Measurements from ENCODE around the gene INPP5A.

The INPP5A gene

DNA sequence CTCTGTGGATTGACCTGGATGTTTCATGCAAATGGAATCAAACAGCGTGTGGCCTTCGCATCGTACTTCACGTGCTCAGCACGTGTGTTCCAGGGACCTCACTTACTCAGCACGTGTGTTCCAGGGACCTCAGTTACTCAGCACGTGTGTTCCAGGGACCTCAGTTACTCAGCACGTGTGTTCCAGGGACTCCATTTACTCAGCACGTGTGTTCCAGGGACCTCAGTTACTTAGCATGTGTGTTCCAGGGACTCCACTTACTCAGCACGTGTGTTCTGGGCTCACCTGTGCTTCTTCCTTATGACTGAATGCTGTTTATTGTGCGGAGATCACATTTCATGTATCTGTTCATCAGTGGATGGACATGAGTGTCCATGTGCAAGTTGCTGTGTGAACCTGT, 22.0 kb downstream of the INPP5A start:
- TF ChIP-seq, protein P1, sequence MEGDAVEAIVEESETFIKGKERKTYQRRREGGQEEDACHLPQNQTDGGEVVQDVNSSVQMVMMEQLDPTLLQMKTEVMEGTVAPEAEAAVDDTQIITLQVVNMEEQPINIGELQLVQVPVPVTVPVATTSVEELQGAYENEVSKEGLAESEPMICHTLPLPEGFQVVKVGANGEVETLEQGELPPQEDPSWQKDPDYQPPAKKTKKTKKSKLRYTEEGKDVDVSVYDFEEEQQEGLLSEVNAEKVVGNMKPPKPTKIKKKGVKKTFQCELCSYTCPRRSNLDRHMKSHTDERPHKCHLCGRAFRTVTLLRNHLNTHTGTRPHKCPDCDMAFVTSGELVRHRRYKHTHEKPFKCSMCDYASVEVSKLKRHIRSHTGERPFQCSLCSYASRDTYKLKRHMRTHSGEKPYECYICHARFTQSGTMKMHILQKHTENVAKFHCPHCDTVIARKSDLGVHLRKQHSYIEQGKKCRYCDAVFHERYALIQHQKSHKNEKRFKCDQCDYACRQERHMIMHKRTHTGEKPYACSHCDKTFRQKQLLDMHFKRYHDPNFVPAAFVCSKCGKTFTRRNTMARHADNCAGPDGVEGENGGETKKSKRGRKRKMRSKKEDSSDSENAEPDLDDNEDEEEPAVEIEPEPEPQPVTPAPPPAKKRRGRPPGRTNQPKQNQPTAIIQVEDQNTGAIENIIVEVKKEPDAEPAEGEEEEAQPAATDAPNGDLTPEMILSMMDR (conservative IDR thresholded peaks at IDR 0.05) = no peak
- no peak overlapping the region for H3K27ac ChIP-seq

DNA sequence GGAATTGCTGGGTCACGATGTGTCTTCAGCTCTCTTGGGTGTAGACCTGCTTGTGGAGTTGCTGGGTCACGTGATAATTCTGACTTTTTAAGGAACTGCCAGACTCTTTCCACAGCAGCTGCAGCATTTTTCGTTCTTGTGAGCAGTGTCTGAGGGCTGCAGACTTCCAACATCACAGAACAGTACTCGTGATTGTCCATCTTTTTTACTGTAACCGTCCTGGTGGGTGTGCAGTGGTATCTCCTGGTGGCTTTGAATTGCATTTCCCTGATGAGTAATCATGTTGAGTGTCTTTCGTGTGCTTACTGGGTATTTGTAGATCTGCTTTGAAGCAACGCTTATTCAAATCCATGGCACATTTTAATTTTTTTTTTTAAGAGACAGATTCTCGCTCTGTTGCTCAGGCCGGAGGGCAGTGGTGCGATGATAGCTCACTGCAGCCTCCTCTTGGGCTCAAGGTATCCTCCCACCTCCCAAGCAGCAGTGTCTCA, 22.7 kb downstream of the INPP5A start:
- H3K27ac ChIP-seq = no peak overlapping the region
- TF ChIP-seq, protein P1 (conservative IDR thresholded peaks at IDR 0.05) = no peak

DNA sequence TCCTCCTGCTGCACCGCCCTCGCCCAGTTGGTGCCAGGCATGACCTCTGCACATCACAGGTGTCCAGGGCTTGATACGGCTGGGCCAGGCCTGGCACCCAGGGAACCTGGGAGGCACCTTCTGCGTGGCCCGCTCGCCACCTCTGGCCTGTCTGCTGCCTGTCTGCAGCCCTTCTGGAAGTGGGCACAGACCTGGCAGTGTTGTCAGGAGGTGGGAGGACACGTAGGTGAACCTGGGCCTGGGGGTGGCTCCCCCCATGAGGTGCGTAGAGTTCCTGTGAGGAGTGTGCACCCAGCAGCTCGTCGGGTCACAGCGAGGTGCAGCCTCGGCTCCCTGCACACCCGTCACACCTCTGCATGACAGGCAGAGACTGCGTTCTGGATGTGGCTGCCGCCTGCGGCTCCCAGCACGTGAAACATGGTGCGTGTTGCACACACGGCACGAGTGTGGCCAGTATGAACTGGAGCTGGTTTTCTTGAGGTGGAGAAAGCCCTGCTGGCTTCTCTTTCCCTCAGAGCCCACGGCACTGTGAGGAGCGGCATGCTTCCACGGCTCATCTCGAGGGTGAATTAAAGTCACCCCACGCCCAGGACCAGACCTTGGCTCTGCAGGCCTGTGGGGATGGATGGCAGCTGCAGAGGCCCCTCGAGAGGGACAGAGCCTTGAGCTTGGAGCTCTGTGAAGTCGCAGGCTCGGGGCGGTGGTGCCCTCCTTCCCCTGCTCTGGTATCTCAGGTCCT, 24.8 kb downstream of the INPP5A start:
- no peak overlapping the region for H3K27ac ChIP-seq
- TF ChIP-seq, protein P1 (conservative IDR thresholded peaks at IDR 0.05) = no peak

DNA sequence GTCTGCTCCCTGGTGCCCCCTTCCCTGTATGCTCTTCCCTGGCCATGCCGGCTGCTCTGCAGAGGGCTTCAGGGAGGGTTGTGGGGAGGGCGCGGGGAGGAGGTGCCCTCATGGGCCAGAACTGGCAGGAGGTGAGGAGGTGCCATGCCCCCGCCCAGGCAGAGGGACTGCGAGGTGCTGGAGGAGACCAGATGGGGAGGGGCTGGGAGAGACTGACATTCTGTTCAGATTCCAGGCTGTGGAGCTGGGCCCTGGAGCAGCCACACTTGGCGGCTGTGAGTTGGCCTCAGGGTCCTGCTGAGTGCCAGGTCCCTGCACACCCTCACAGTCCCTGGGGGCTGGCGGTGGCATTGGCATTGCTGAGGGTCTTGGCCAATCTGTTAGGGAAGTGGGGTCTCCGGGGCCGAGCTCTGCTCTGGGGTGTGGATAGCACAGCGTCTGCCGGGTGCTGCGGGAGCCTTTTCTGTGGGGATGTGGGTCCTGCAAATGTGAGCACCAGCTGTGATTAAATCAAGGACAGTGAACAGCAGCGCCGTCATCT, 25.4 kb downstream of the INPP5A start:
- no peak overlapping the region for H3K27ac ChIP-seq
- TF ChIP-seq, protein P1 (conservative IDR thresholded peaks at IDR 0.05) = no peak

DNA sequence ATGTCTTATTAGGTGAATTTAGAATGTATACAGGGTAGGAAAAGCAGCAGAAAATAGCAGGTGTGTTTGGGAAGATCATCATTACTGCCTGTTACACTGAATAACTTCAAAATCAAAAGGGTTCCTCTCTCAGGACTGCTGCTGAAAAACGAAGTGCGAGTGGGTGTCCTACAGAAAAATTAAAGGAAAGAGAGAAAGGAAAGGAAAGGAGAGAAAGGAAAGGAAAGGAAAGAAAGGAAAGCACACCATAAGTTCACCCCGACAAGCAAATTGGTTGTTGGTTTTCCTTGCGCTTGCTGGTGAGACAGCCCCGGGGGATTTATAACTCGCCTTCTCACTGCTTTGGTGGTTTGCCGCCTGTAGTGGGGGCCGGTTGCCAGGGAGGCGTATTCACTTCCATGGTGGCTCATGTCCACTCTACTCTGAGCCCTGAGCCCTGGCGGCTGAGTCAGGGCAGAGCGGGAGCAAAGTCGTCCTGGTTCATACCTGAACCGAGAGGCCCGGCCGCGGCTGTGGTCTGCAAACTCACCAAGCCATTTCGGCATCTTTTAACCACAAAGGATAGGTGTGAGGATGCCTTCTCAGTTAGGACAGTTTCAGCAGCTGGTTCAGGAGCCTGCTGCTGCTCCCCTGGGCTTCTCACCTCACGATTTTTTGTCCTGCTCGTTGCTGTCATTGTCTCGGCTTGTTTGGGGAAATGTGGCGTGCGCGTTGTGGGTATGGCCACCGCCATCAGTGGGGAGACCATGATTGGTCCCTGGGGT, 26.1 kb downstream of the INPP5A start:
- H3K27ac ChIP-seq = no peak overlapping the region
- TF ChIP-seq, protein P1 (conservative IDR thresholded peaks at IDR 0.05) = no peak

DNA sequence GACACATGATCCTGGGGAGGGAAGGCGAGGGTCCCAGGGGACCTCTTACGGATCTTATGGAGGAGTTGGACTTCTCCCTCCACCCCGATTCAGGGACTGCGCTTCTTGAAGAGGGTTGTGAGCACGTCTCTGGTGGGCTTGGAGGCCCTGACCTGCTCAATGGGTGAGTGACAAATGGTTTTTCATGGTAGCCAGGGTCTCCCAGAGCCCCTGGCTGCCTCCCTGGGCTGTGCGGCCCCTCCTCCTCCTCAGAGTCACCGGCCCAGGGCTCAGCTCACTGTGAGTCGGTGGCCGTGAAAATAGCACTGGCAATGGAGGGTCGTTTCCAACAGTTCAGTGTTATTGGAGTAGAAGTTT, 26.6 kb downstream of the INPP5A start:
- H3K27ac ChIP-seq = no peak overlapping the region
- TF ChIP-seq, protein P1 (conservative IDR thresholded peaks at IDR 0.05) = no peak

DNA sequence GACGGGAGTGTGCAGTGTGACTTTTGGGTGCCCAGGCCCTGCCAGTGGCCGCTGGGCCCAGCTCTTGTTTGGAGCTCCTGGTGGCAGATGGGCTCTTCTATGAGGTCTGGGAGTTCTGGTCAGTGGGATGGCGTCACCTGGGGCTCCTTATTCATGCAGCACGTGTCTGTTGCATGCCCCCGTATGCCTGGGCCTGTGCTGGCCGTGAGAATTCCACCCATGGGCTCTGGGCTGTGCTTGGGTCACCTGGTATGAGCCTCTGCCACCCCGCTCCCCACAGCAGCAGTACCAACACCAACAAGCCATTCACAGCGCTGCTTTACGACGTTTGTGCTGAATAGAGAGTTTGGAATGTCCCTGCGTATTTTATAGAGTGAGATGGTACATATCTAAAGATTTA, 27.1 kb downstream of the INPP5A start:
- H3K27ac ChIP-seq = 0 out of 2 replicates have a peak overlapping the region, but pooled peaks have one; percentile 5
- TF ChIP-seq, protein P1 (conservative IDR thresholded peaks at IDR 0.05) = no peak

Measured in VCaP (cell line).